WI38 (cell line): ENCODE results near the gene LYL1.

Experiments used
- H3K4me3 ChIP-seq: 2 replicates; pipeline ENCODE4 v1.5.1; 2011; ENCODE audit warnings: low read depth, mild to moderate bottlenecking, control low read depth, low read length
- TF ChIP-seq, protein P1 (sequence below): IDR thresholded peaks from 2 replicates; pipeline ENCODE4 v1.5.1; 2012; ENCODE audit warnings: low read depth, mild to moderate bottlenecking, control low read depth, low read length

The LYL1 gene

DNA sequence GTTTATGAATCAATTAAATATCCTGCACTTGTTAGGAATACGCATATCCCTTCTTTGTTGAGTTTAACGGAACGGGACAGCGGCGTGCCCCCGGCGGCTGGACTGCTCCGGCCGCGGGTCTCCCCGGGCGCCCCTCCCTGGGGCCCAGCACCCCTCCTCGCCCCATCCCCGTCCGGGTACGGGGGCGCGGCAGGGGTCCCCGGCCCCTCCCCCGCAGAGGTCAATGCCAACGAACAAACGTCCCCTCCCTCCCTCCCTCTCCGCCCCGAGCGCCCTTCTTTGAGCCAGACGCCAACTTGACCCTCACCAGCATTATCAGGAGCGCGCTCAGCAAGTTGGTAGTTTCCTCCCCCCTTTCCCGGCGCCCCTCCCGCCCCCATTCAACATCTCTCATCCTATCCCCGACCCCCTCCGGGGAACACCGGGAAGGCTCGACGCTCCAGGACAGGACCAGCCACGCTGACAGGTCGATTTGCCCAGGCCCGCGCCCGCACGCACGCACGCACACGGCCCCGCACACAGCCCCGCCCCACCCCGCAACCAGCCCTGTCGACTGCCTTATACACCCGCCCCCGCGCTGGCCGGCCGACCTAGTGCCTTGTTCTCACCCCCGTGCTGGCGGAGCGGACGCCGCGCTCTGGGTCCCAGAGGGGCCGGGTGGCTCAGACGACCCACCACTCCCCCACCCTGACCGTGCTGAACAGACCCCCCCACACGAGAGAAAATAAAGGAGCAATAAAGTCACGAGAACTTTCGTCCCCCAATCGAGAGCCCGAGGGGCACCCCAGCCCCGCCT is 5.0 kb downstream of the LYL1 start:
- TF ChIP-seq, protein P1, sequence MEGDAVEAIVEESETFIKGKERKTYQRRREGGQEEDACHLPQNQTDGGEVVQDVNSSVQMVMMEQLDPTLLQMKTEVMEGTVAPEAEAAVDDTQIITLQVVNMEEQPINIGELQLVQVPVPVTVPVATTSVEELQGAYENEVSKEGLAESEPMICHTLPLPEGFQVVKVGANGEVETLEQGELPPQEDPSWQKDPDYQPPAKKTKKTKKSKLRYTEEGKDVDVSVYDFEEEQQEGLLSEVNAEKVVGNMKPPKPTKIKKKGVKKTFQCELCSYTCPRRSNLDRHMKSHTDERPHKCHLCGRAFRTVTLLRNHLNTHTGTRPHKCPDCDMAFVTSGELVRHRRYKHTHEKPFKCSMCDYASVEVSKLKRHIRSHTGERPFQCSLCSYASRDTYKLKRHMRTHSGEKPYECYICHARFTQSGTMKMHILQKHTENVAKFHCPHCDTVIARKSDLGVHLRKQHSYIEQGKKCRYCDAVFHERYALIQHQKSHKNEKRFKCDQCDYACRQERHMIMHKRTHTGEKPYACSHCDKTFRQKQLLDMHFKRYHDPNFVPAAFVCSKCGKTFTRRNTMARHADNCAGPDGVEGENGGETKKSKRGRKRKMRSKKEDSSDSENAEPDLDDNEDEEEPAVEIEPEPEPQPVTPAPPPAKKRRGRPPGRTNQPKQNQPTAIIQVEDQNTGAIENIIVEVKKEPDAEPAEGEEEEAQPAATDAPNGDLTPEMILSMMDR: no peak
- no peak overlapping the region for H3K4me3 ChIP-seq

DNA sequence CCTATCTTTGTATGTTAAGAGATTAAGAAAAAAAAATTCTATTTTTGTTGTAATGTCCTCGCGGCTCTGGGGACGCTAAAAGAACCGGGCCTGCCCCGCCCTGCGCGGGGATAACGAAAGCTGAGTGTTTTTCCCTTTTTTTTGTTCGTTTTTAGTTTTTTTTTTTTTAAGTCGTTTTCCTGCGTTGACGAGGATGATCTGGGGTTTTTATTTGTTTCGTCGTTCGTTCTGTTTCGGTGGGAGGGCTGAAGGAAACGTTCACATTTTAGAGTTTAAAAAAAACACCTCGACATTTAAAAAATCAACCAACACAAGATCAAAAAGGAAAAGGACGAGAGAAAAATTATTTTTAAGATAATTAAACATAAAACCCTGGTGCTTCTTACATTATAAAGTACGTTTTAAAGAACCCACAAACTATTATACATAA is 5.6 kb downstream of the LYL1 start:
- TF ChIP-seq, protein P1: no peak
- H3K4me3 ChIP-seq: no peak overlapping the region

- TF ChIP-seq, protein P1: no peak
- no peak overlapping the region for H3K4me3 ChIP-seq
Measured at GRCh38 chr19:13095934-13096927, 6.4 kb downstream of the LYL1 start.

- no peak overlapping the region for H3K4me3 ChIP-seq
Measured at GRCh38 chr19:13095393-13095784, 7.3 kb downstream of the LYL1 start.

GRCh38 chr19:13094771-13095392 is 7.8 kb downstream of the LYL1 start:
- H3K4me3 ChIP-seq: no peak overlapping the region
- TF ChIP-seq, protein P1: no peak

More at GRCh38 chr19:13095393-13095784, 7.3 kb downstream of the LYL1 start:
- TF ChIP-seq, protein P1: no peak

- H3K4me3 ChIP-seq: no peak overlapping the region
- TF ChIP-seq, protein P1: no peak
Measured at GRCh38 chr19:13094106-13094504, 8.6 kb downstream of the LYL1 start.
